C1 segment of cervical spinal cord (tissue), 14 donors: ENCODE results near the gene PRDM15.

Experiments
- DNase-seq, 14 donors: peaks; one replicate each; lab custom pipeline; 2025; lab: John Stamatoyannopoulos, UW

PRDM15 gene

GRCh38 chr21:41907496-41908258, 28.5 kb upstream of the PRDM15 start:
- no peak for DNase-seq

GRCh38 chr21:41906770-41907169, 27.6 kb upstream of the PRDM15 start:
- no peak for DNase-seq

- DNase-seq = no peak
These were observed 24.6 kb upstream of the PRDM15 start for GRCh38 chr21:41903559-41904351.

GRCh38 chr21:41902946-41903345, 23.8 kb upstream of the PRDM15 start:
- DNase-seq = no peak

- no peak for DNase-seq
These were observed 22.6 kb upstream of the PRDM15 start for GRCh38 chr21:41901782-41902181.

- no peak for DNase-seq
These were observed 22.0 kb upstream of the PRDM15 start for GRCh38 chr21:41901099-41901498.

- DNase-seq = no peak
These were observed 21.3 kb upstream of the PRDM15 start for GRCh38 chr21:41900401-41900800.

GRCh38 chr21:41899426-41900202, 20.5 kb upstream of the PRDM15 start:
- no peak for DNase-seq

- no peak for DNase-seq
These were observed 19.9 kb upstream of the PRDM15 start for GRCh38 chr21:41898998-41899397.

- DNase-seq = no peak
These were observed 18.6 kb upstream of the PRDM15 start for GRCh38 chr21:41897700-41898099.

GRCh38 chr21:41897047-41897669, 18.0 kb upstream of the PRDM15 start:
- no peak for DNase-seq

GRCh38 chr21:41895643-41896493, 16.7 kb upstream of the PRDM15 start:
- no peak for DNase-seq

GRCh38 chr21:41894922-41895557, 15.9 kb upstream of the PRDM15 start:
- DNase-seq = no peak

- no peak for DNase-seq
These were observed 15.4 kb upstream of the PRDM15 start for GRCh38 chr21:41894511-41894910.

- DNase-seq = no peak
These were observed 13.6 kb upstream of the PRDM15 start for GRCh38 chr21:41892726-41893125.

GRCh38 chr21:41891132-41891531, 12.0 kb upstream of the PRDM15 start:
- no peak for DNase-seq

- no peak for DNase-seq
These were observed 11.2 kb upstream of the PRDM15 start for GRCh38 chr21:41890355-41890754.

GRCh38 chr21:41888749-41889376, 9.7 kb upstream of the PRDM15 start:
- peak in 1 of 14 donors; percentile 60 for DNase-seq

- no peak for DNase-seq
These were observed 8.5 kb upstream of the PRDM15 start for GRCh38 chr21:41887667-41888066.

GRCh38 chr21:41886328-41886727, 7.2 kb upstream of the PRDM15 start:
- DNase-seq = no peak
